SKM-1 (cell line): Measurements from ENCODE around the gene CEACAM19.
"Not testable (repeated sequence)": the region's sequence is repeated elsewhere in the genome, so short reads cannot be mapped to it uniquely, and the experiment has no call there.

Experiments used
- DNase-seq: peaks from one replicate; lab custom pipeline; 2025; ENCODE audit not compliant: unreplicated experiment; lab: John Stamatoyannopoulos, UW

The CEACAM19 gene

GRCh38 chr19:44671400-44671799 lies at the start of gene CEACAM19:
CEACAM19 (plus strand) TSS chr19:44671482; CDS start chr19:44671932, 450 bp downstream.
- no peak for DNase-seq

GRCh38 chr19:44623080-44623479 lies 48.2 kb upstream of the CEACAM19 start:
- DNase-seq: peak; percentile 4

GRCh38 chr19:44623626-44624025 lies 47.7 kb upstream of the CEACAM19 start:
- DNase-seq: no peak

- DNase-seq: no peak
These were observed 46.4 kb upstream of the CEACAM19 start for GRCh38 chr19:44624840-44625354.

- DNase-seq: not testable (repeated sequence)
These were observed 45.6 kb upstream of the CEACAM19 start for GRCh38 chr19:44625637-44626036.

- no peak for DNase-seq
These were observed 45.1 kb upstream of the CEACAM19 start for GRCh38 chr19:44626048-44626624.

GRCh38 chr19:44627631-44628030 lies 43.7 kb upstream of the CEACAM19 start:
- DNase-seq: no peak

- no peak for DNase-seq
These were observed 42.5 kb upstream of the CEACAM19 start for GRCh38 chr19:44628793-44629192.

- DNase-seq: not testable (repeated sequence)
These were observed 39.7 kb upstream of the CEACAM19 start for GRCh38 chr19:44631611-44632010.

GRCh38 chr19:44634058-44634457 lies 37.2 kb upstream of the CEACAM19 start:
- DNase-seq: not testable (repeated sequence)

GRCh38 chr19:44634785-44635184 lies 36.5 kb upstream of the CEACAM19 start:
- DNase-seq: no peak

- DNase-seq: peak; percentile 24
These were observed 35.5 kb upstream of the CEACAM19 start for GRCh38 chr19:44635581-44636438.

- DNase-seq: no peak
These were observed 34.6 kb upstream of the CEACAM19 start for GRCh38 chr19:44636439-44637389.

GRCh38 chr19:44637390-44637764 lies 33.9 kb upstream of the CEACAM19 start:
- no peak for DNase-seq

- DNase-seq: no peak
These were observed 30.8 kb upstream of the CEACAM19 start for GRCh38 chr19:44640518-44640917.

GRCh38 chr19:44641501-44642265 lies 29.6 kb upstream of the CEACAM19 start:
- no peak for DNase-seq

- no peak for DNase-seq
These were observed 28.9 kb upstream of the CEACAM19 start for GRCh38 chr19:44642377-44642776.

GRCh38 chr19:44643605-44644401 lies 27.5 kb upstream of the CEACAM19 start, which contains the start of gene PVR:
PVR (plus strand) TSS chr19:44643910; CDS start chr19:44644097, 187 bp downstream.
- peak; percentile 1 for DNase-seq

- no peak for DNase-seq
These were observed 26.8 kb upstream of the CEACAM19 start for GRCh38 chr19:44644402-44645016.
